MM.1S (cell line): ENCODE data around the gene ELOB.

ENCODE experiments used
- DNase-seq: peaks from one replicate; pipeline ENCODE4 v3.0.0-alpha.2; 2015
- H2AFZ ChIP-seq: fragments of 300-600 bp; sonication (generic); 2 replicates; pipeline ENCODE4 v1.6.0; 2016; ENCODE audit warnings: antibody characterized with exemption, low read length
- H3F3A ChIP-seq: fragments of 300-600 bp; sonication (generic); 2 replicates; pipeline ENCODE4 v1.6.1; 2016; ENCODE audit warnings: mild to moderate bottlenecking, antibody characterized with exemption, low read length, moderate library complexity, mixed read lengths; ENCODE audit not compliant: insufficient read depth
- H3K27ac ChIP-seq: fragments of 300-600 bp; sonication (generic); 2 replicates; pipeline ENCODE4 v1.5.1; 2016; ENCODE audit warnings: mild to moderate bottlenecking, low read length
- H3K27me3 ChIP-seq: fragments of 300-600 bp; sonication (generic); replicated peaks from 2 replicates; pipeline ENCODE4 v1.6.0; 2016; ENCODE audit warnings: low read length; ENCODE audit not compliant: insufficient read depth
- H3K36me3 ChIP-seq: fragments of 300-600 bp; sonication (generic); replicated peaks from 2 replicates; pipeline ENCODE4 v1.6.1; 2016; ENCODE audit warnings: mild to moderate bottlenecking, low read length, mixed read lengths; ENCODE audit not compliant: insufficient read depth
- H3K4me1 ChIP-seq: fragments of 300-600 bp; sonication (generic); 2 replicates; pipeline ENCODE4 v1.6.1; 2016; ENCODE audit warnings: low read length, mixed read lengths
- H3K4me2 ChIP-seq: fragments of 300-600 bp; sonication (generic); 2 replicates; pipeline ENCODE4 v1.6.0; 2016; ENCODE audit warnings: low read depth, low read length
- H3K4me3 ChIP-seq: fragments of 300-600 bp; sonication (generic); 2 replicates; pipeline ENCODE4 v1.5.1; 2016; ENCODE audit warnings: low read length, mixed read lengths
- H3K79me2 ChIP-seq: fragments of 300-600 bp; sonication (generic); 2 replicates; pipeline ENCODE4 v1.6.1; 2016; ENCODE audit warnings: mixed run types, low read length, mixed read lengths
- H3K9ac ChIP-seq: fragments of 300-600 bp; sonication (generic); 2 replicates; pipeline ENCODE4 v1.6.1; 2016; ENCODE audit warnings: low read length, mixed read lengths
- H3K9me2 ChIP-seq: fragments of 300-600 bp; sonication (generic); replicated peaks from 2 replicates; pipeline ENCODE4 v1.6.1; 2016; ENCODE audit warnings: mild to moderate bottlenecking, low read length, mixed read lengths; ENCODE audit not compliant: insufficient read depth
- H3K9me3 ChIP-seq: fragments of 300-600 bp; sonication (generic); replicated peaks from 2 replicates; pipeline ENCODE4 v1.6.1; 2016; ENCODE audit warnings: mild to moderate bottlenecking, low read length, mixed read lengths; ENCODE audit not compliant: insufficient read depth
- H4K20me1 ChIP-seq: fragments of 300-600 bp; sonication (generic); 2 replicates; pipeline ENCODE4 v1.6.1; 2016; ENCODE audit warnings: mild to moderate bottlenecking, low read length, moderate library complexity, mixed read lengths; ENCODE audit not compliant: insufficient read depth
- CTCF ChIP-seq: fragments of 300-600 bp; sonication (generic); IDR thresholded peaks from 2 replicates; pipeline ENCODE4 v1.5.1; 2016; ENCODE audit warnings: antibody characterized with exemption, low read length, mixed read lengths
- EZH2 ChIP-seq: fragments of 300-600 bp; sonication (generic); optimal IDR thresholded peaks from 2 replicates; pipeline ENCODE3; 2017; ENCODE audit warnings: low read depth, mild to moderate bottlenecking, antibody characterized with exemption, low read length, mixed read lengths
- EZH2phosphoT487 ChIP-seq: fragments of 300-600 bp; sonication (generic); IDR thresholded peaks from 2 replicates; pipeline ENCODE4 v1.6.1; 2018; ENCODE audit warnings: antibody characterized with exemption, low read length

The ELOB gene

GRCh38 chr16:2799205-2799858, 22.3 kb upstream of the ELOB start:
- no peaks in the 10 kb centered on the region for H3K9me3 ChIP-seq
- H3K9me2 ChIP-seq: no peaks in the 10 kb centered on the region
- H3K79me2 ChIP-seq: no peaks in the 10 kb centered on the region
- peaks cover 49% of the 10 kb centered on the region for H3K27me3 ChIP-seq
- H3K4me3 ChIP-seq: no peak overlapping the region
- no peak for DNase-seq
- no peak overlapping the region for H3K27ac ChIP-seq
- no peaks in the 10 kb centered on the region for H3K36me3 ChIP-seq
- no peak overlapping the region for H3K9ac ChIP-seq
- H3K4me1 ChIP-seq: peaks cover 6% of the 10 kb centered on the region; the same call in 1 of the 2 replicates
- H2AFZ ChIP-seq: no peak overlapping the region
- H3F3A ChIP-seq: no peaks in the 10 kb centered on the region
- no peak for TF ChIP-seq EZH2phosphoT487
- TF ChIP-seq EZH2: no peak
- TF ChIP-seq CTCF: no peak
- H3K4me2 ChIP-seq: no peak overlapping the region
- no peaks in the 10 kb centered on the region for H4K20me1 ChIP-seq

- Histone ChIP-seq H3F3A (no peaks in the 10 kb centered on the region), H4K20me1 (no peaks in the 10 kb centered on the region)
- TF ChIP-seq EZH2 (no peak), EZH2phosphoT487 (no peak), CTCF (no peak)
These were observed 21.7 kb upstream of the ELOB start for GRCh38 chr16:2798723-2799204.

GRCh38 chr16:2795395-2796143, 18.5 kb upstream of the ELOB start:
- H3K27ac ChIP-seq: no peak overlapping the region
- H4K20me1 ChIP-seq: no peaks in the 10 kb centered on the region
- H3K27me3 ChIP-seq: peaks cover 64% of the 10 kb centered on the region
- H3K79me2 ChIP-seq: no peaks in the 10 kb centered on the region
- H3K4me1 ChIP-seq: peaks cover 6% of the 10 kb centered on the region; the same call in 1 of the 2 replicates
- no peaks in the 10 kb centered on the region for H3K9me3 ChIP-seq
- H3K4me2 ChIP-seq: peak overlapping the region; percentile 60; the same call in 1 of the 2 replicates
- TF ChIP-seq EZH2phosphoT487: no peak
- TF ChIP-seq EZH2: no peak
- no peaks in the 10 kb centered on the region for H3K36me3 ChIP-seq
- no peak overlapping the region for H2AFZ ChIP-seq
- no peaks in the 10 kb centered on the region for H3K9me2 ChIP-seq
- no peak overlapping the region for H3K9ac ChIP-seq
- H3F3A ChIP-seq: no peaks in the 10 kb centered on the region
- no peak overlapping the region for H3K4me3 ChIP-seq
- DNase-seq: no peak

More at GRCh38 chr16:2798723-2799204, 21.7 kb upstream of the ELOB start:
- H3K9ac ChIP-seq: no peak overlapping the region
- H3K4me1 ChIP-seq: peaks cover 6% of the 10 kb centered on the region; the same call in 1 of the 2 replicates
- H3K27me3 ChIP-seq: peaks cover 49% of the 10 kb centered on the region
- H3K36me3 ChIP-seq: no peaks in the 10 kb centered on the region
- H2AFZ ChIP-seq: no peak overlapping the region
- no peak overlapping the region for H3K27ac ChIP-seq
- H3K4me2 ChIP-seq: no peak overlapping the region
- no peak overlapping the region for H3K4me3 ChIP-seq
- no peaks in the 10 kb centered on the region for H3K9me2 ChIP-seq
- H3K79me2 ChIP-seq: no peaks in the 10 kb centered on the region
- no peak for DNase-seq
- no peaks in the 10 kb centered on the region for H3K9me3 ChIP-seq
